ENCODE data around the gene CRCP. TPM values are rescaled to one million over a fixed set of nuclear protein-coding genes. Genes with fewer than 3 reads are reported as not detected.
A peak's percentile ranks its signal among the peaks of the same experiment; 100 is the strongest.
"Not testable (repeated sequence)": the region's sequence is repeated elsewhere in the genome, so short reads cannot be mapped to it uniquely, and the experiment has no call there.

CRCP gene
- total RNA-seq, 4 donors from 2014 or later, result 35.6 to 72.4 (median 45.3) TPM

- DNase-seq (ENCODE audit: low spot score in 2 of 2), result no peak
- TF ChIP-seq, protein P1, sequence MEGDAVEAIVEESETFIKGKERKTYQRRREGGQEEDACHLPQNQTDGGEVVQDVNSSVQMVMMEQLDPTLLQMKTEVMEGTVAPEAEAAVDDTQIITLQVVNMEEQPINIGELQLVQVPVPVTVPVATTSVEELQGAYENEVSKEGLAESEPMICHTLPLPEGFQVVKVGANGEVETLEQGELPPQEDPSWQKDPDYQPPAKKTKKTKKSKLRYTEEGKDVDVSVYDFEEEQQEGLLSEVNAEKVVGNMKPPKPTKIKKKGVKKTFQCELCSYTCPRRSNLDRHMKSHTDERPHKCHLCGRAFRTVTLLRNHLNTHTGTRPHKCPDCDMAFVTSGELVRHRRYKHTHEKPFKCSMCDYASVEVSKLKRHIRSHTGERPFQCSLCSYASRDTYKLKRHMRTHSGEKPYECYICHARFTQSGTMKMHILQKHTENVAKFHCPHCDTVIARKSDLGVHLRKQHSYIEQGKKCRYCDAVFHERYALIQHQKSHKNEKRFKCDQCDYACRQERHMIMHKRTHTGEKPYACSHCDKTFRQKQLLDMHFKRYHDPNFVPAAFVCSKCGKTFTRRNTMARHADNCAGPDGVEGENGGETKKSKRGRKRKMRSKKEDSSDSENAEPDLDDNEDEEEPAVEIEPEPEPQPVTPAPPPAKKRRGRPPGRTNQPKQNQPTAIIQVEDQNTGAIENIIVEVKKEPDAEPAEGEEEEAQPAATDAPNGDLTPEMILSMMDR (IDR thresholded peaks at IDR 0.05), result no peak
- TF ChIP-seq POLR2A (IDR thresholded peaks at IDR 0.05), result no peak
- H3K4me3 ChIP-seq (ENCODE audit: low read depth, poor library complexity, severe bottlenecking), result no peak overlapping the region
- 76 to 87% methylated on average over 1 of the region's 1 CpG for WGBS, 2 donors
- intact Hi-C loops (cut with DNase I; ENCODE audit: low total_unique reads), result no loop called here
Measured at GRCh38 chr7:66163186-66163610, 48.6 kb downstream of the CRCP start.

DNA sequence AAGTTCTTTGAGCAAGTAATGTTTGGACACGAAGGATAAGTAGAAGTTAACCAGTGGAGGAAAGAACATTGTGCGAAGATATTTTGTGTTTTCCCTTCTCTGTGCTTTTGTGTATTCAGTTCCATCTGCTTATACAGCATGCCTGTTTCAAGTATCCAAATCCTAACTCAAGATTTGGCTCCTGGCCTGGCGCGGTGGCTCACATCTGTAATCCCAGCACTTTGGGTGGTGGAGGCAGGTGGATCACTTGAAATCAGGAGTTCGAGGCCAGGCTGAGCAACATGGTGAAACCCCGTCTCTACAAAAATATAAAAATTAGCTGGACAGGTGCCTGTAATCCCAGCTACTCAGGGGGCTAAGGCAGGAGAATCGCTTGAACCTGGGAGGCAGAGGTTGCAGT lies 49.7 kb downstream of the CRCP start:
- no peak for DNase-seq (ENCODE audit: low spot score in 2 of 2)
- no peak overlapping the region for H3K4me3 ChIP-seq (ENCODE audit: low read depth, poor library complexity, severe bottlenecking)
- TF ChIP-seq, protein P1 (IDR thresholded peaks at IDR 0.05), result no peak
- no peak for TF ChIP-seq POLR2A (IDR thresholded peaks at IDR 0.05)
- intact Hi-C loops (cut with DNase I; ENCODE audit: low total_unique reads), result no loop called here
- WGBS, 2 donors, result 85 to 89% methylated on average over 7 of the region's 7 CpGs

DNA sequence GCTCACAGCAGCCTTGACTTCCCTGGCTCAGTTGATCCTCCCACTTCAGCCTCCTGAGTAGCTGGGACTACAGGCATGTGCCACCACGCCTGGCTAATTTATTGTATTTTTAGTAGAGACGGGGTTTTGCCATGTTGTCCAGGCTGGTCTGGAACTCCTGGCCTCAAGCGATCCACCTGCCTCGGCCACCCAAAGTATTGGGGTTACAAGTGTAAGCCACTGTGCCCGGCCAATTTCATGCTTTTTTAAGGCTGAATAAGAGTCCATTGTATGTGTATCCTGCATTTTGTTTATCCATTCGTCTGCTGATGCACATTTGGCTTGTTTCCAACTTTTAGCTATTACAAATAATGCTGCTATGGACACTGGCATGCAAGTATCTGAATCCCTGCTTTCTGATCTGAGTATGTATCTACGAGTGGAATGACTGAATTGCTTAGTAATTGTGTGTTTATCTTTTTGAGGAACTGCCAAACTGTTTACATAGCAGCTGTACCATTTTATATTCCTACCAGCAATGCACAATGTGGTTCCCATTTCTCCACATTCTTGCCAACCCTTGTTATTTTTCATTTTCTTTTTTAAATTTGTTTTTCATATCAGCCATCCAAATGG lies 53.2 kb downstream of the CRCP start:
- intact Hi-C loops (cut with DNase I; ENCODE audit: low total_unique reads), result no loop called here
- TF ChIP-seq POLR2A (IDR thresholded peaks at IDR 0.05), result no peak
- TF ChIP-seq, protein P1 (IDR thresholded peaks at IDR 0.05), result no peak
- DNase-seq (ENCODE audit: low spot score in 2 of 2), result no peak
- H3K4me3 ChIP-seq (ENCODE audit: low read depth, poor library complexity, severe bottlenecking), result no peak overlapping the region
- 56 to 64% methylated on average over 7 of the region's 7 CpGs for WGBS, 2 donors

DNA sequence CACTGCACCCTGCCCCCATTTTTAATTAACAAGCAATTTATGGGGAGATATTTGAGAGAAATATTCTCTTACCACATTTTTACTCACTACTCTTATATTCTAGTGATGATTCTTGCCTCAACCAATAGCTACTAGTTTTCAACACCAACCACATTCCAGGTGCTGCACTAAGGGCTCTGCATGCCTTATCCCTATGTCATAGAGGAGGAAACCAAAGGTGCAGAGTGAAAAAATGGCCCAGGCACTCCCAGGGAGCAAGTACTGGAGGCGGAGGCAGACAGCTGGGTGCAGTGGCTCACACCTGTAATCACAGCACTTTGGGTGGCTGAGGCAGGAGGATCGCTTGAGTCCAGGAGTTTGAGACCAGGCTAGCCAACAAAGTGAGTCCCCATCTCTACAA lies 55.0 kb downstream of the CRCP start:
- TF ChIP-seq POLR2A (IDR thresholded peaks at IDR 0.05), result no peak
- TF ChIP-seq, protein P1 (IDR thresholded peaks at IDR 0.05), result no peak
- no peak overlapping the region for H3K4me3 ChIP-seq (ENCODE audit: low read depth, poor library complexity, severe bottlenecking)
- intact Hi-C loops (cut with DNase I; ENCODE audit: low total_unique reads), result no loop called here
- 90 to 91% methylated on average over 2 of the region's 2 CpGs for WGBS, 2 donors
- DNase-seq (ENCODE audit: low spot score in 2 of 2), result no peak

DNA sequence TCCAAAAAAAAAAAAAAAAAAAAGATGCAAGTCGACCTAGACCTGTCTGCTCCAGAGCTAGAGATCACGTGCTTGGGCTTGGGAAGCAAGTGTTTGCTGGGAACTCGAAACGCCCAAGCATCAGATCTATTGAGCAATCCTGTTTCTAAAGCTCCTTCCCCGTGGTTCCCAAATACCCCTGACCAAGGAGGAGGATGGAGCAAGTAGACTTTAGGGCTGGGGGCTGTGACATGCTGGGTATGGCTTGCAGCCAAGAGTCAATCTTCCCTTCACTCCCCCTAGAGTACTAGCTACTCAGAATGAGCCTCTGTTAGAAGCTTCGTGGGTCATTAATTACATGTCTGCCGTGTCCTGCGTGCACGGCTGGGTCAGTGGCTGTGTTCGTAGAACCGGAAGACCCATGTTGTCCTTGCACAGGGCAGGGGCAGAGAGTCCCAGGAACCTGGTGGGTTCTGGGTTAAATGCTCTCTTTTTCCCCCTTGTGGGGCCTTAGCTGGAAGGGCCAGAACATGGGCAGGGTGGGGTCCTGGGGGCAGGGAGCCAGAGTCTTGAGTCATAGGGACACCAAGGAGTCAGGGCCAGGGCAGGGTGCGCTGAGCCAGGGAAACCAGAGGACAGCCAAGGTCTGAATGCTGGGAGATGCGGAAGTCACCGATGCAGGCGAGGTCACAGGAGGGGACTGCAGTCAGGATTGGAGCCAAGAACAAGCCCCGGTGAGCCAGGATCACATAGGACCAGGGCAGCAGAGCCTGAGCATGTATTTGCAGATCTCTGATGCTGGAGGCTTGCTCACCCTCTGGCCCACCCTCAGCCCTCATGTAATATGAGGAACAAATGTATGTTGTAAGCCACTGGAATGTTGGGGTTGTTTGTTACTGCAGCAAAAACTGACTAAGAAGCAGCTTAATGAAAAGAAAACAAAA lies 55.9 kb downstream of the CRCP start:
- no peak for TF ChIP-seq POLR2A (IDR thresholded peaks at IDR 0.05)
- TF ChIP-seq, protein P1 (IDR thresholded peaks at IDR 0.05), result no peak
- WGBS, 2 donors, result 50 to 57% methylated on average over 16 of the region's 16 CpGs
- intact Hi-C loops (cut with DNase I; ENCODE audit: low total_unique reads), result no loop called here
- no peak overlapping the region for H3K4me3 ChIP-seq (ENCODE audit: low read depth, poor library complexity, severe bottlenecking)
- peak; percentile 68 to 95 for DNase-seq (ENCODE audit: low spot score in 2 of 2)

GRCh38 chr7:66172536-66173401 lies 58.1 kb downstream of the CRCP start:
- 42 to 48% methylated on average over 9 of the region's 9 CpGs for WGBS, 2 donors
- H3K4me3 ChIP-seq (ENCODE audit: low read depth, poor library complexity, severe bottlenecking); intact Hi-C loops (cut with DNase I; ENCODE audit: low total_unique reads); DNase-seq (ENCODE audit: low spot score in 2 of 2): not testable (repeated sequence)
